GM19193 (cell line): ENCODE data around the gene ANK3.

Experiments
- POLR2A ChIP-seq: IDR thresholded peaks from 4 replicates; pipeline ENCODE4 v1.6.1; 2011; ENCODE audit not compliant: insufficient read depth, insufficient read length; ENCODE audit errors: extremely low read depth

ANK3 gene

DNA sequence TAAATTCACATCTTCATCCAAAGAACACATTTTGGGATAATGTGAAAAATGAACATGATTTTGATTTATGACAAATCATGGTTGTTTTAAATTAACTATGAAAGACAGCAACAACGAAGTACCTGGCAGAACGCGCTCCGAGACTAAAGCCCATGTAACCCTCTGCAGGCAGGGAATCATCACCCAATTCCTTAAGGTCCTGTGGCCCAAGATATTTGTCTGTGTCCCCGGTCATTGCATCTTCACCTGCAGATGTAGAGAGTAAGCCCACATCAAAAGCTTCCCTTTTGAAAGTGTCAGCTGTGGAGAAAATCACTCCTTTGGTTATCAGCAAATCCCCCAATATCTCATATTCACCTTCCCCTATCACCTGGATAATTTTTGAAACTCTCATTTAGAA lies 250.8 kb downstream of the ANK3 start:
- TF ChIP-seq POLR2A = no peak

DNA sequence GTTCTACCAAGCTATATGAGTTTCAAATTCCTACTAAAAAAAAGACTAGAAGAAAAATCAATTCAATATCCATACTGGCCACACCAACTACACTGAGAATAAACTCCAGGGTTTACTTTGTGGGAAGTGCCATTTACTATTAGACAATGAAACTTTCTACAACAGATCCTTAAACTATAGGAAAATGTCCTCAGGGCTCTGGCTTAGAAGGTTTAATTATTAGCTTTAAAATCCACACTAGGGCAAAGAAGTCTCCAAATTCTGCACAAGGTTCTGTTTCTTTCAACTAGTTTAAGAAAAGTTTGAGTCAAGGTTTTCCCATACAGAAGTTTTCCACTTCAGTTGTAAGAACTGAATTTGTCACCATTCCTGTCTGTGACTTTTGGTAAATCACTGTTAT lies 251.6 kb downstream of the ANK3 start:
- TF ChIP-seq POLR2A = no peak

DNA sequence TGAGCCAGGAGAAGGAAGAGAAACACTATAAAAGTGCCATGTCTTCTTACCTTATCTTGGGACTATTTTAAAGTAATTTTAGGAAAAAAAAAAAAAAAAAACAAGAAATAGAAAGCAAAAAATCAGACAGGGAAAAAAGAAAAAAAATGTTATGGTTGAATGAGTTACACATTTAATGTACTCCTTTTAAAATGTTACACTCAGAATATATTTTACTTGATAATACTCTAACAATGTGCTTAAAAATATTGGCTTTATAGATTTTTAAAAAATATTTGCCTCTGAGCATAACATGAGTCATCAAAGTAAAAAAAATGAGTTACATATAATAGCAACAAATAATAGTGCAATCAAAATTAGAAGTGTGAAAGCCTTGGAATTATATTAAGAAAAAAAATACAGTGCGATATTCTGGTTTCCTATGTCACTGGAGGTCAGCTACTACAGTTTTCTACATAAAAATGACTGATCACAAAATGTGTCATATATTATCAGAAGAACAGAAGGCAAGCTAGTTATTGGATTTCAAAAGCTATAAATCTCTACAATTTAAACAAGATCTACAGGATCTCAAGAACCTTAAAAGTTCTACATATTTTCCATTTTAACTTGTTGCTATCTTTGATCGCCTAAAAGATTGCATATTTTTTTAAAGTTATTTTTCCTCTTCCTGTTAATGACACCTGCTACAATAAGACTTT lies 252.2 kb downstream of the ANK3 start:
- no peak for TF ChIP-seq POLR2A

DNA sequence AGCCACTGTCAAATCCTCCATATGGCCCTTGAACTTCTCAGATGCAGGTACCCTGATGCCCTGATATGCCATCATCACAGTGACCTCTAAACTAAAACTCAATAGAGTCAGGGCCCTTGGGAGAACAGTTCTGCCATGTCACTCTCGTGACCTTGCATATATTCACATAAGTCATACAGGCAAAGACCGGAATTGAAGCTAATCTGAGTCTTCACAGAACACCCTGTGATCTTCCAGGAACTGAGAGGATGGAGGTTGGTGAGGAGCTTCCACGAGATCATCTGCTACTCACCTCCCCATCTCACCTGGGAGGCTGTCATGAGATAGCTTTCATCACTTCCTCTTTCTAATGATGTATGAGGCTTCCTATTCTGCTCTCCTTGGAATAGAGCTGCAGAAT lies 254.7 kb downstream of the ANK3 start:
- TF ChIP-seq POLR2A = no peak

DNA sequence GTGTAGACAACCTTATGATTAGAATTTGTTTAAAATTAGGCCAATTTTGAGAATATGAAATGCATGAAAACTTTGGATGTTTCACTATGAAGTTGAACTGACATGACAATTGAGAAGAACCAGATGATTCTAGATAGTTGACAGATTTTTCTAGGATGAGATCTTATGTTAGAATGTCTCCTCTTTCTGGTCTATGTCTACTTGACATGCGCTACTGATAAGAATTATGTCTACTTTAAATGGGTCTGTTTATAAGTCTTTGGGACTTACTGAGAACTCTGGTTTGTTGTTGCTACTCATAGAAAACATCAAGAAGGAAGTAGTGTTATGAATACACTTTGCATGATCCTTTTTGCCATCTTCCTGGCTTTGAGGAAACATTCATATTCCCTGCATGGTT lies 255.1 kb downstream of the ANK3 start:
- TF ChIP-seq POLR2A = no peak

DNA sequence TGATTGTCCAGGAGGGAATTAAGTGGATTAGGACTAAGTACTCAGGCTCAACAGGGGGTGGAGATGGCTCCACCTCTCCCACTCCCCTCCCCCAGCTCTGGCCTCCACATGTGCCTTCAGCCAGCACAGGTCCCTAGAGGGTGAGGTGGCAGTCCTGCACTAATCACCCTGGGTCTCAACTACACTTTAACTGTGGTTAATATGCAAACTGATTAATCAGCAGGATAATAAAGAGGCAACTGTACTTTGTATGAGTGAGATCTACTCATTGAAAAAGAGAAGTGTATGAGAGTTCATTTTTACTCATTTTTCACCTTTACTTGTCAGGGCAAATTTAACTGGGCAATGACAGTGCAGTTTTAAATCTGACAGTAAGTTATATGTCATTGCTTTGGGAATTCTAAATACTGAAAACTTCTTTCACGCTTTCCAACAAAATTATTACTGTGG lies 259.5 kb downstream of the ANK3 start:
- no peak for TF ChIP-seq POLR2A

DNA sequence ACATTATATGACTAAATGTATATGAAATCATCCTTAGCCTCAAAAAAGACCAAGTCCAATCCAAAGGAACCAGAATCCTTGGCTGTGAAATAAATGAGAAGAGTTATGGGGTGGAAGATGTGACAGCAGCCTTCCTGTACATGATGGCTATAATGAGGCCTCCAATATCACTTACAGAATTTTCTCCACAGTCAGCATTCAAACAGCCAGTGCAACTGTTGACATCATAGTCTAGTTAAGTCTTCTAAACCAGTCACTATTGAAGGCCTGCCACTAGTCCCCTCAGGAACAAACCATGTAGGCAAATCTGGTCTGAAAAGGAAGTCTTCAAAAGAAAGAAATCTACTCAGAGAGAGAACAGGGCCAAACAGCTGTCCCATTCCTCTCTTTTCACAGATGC lies 263.8 kb downstream of the ANK3 start:
- TF ChIP-seq POLR2A = no peak

DNA sequence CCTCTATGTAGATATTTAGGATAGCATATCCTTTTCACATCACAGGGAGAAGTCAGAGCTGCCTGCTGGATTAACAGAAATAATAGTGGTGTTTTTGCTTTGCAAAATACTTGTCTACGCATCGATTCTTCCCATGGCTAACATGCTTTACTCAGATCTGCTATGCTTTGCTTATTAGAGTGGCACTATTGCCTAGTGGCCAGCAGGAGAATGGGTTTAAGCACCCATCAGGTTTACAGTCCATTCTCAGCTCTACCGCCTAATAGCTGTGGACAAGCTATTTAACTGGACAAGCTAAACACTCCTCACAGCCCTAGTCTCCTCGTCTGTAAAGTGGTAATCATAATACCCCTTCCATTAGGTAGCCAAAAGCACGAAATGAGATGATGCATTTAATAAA lies 265.1 kb downstream of the ANK3 start:
- TF ChIP-seq POLR2A = no peak

DNA sequence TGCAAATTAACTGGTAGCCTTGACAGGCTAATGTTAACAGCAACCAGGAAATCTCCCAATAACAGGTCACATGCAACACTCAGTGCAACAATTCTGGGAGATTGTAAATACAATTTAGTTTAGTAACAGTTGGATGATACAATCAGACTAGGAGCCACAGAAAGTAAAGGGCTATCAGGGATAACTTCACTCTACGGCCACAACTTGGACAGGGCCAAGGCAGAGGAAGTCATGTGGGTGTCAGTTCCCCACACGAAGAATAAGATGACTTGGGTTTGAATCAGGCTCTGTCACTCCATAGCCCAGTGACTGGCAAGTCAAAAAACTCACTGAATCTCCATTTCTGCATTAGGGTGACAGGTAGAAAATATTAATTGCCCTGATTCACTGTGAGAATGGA lies 266.0 kb downstream of the ANK3 start:
- no peak for TF ChIP-seq POLR2A

DNA sequence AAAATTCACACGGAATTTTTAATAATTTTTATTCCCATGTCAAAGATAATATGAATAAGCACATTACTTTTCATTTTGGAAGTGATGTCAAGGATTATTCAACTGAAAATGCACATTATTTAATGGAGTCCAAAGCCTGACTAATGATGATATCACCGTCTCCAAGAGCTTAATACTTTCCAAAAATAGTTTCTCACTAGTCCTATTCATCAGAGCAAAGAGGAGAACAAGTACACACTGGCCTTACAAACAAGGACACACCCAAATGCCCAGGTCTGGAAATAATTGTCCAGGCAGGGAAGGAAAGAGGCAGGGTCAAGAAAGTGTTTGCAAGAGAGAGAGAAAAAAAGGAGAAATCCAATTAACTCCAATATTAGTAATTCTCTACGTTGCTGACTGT lies 266.5 kb downstream of the ANK3 start:
- TF ChIP-seq POLR2A = no peak

DNA sequence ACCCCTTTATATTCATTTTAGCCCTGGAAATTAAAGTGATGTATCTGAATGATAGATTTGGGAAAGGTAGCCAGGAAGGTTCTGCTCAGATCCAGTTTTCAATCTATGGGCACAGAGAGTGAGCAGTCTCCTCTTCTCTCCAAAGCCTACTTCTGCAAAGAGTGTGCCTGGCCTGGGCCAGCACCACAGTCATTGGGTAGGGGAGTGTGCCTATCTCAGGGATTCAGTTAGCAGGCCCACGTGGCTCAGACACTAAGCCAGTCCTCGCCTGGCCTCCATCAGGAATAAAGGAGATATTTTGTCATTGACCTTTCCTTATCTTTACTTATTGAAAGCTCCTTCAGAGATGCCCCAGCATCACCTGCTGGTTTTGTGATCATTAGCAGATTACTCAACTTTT lies 267.5 kb downstream of the ANK3 start:
- no peak for TF ChIP-seq POLR2A

DNA sequence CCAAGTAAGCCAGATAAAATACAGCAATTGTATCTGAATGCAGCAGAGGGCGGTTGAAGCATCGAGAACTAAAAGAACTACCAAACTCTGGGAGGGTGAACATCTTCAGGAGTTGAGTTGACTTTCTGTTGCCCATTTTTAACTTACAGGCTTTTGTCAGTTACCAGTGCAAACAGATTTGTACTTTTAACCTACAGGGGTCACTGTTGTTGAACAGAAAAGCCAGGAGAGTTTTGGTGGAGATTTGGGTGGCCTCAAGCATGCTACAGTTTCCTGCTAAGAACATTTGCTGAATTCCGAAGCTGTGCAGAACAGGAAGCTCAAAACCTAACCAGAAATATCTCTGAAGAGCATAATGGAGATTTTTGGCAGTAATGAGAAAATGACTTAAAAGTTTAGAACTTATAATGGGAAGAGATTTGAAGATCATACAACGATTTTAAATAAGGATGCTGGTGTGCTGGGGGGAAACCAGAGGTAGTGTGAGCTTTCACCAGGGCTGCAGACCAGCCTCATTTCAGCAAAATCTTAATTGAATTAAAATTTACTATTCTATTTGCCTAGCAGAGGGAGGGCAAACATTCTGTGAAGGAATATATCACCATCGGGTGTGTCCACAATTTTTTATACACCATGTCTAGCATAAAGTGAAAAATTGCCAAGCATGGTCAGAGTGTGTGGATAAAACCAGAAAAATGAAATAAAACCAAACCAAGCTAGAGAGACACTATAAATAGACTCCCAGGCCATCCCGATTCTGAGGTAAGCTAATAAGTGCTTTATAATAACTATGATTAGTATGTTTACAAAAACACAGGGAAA lies 274.7 kb downstream of the ANK3 start:
- no peak for TF ChIP-seq POLR2A

DNA sequence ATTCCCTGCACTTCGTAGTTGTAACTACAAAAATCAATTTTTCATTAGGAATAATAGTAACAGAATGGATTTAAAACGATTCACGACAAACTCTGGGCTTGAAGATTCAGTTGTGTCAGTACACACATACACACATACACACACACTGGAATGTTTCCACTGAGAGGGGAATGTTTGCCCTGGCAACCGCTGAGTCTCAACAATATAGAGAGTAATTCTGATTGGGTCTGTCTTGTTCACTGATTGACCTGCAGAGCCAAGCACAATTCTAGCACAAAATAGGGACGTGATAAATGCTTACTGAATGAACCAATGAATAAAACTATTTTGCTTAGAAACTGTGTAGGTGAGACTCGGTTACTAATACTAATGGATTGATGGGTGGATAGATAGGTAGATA lies 278.9 kb downstream of the ANK3 start:
- no peak for TF ChIP-seq POLR2A

DNA sequence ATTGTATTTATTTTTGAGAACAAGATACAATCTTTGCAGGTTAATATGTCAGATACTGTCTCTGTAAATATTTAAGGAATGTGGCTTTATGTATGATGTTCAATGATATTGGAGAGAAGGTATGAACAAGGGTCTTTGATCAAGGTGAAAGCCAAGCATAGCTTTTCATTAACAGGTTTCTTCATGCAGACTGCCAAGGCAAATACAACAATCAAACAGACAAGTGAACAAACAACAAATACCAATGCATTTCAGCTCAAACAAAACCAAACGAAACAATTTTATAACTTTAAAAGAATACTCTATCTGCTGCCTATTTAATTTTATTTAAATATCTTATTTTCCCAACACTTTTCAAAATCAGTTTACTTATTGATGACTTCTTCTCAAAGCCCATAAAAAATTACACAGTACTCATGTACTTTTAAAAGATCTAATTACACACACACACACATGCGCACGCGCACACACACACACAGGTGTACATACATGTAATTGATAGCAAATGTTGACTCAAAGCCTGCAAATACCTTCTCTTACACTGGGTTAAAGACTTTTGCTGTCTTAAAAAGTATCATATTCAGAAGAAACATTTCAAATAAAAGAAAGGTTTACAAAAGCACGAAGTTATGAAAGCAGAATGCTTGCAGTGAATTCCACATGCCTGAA lies 282.2 kb downstream of the ANK3 start:
- TF ChIP-seq POLR2A = no peak

DNA sequence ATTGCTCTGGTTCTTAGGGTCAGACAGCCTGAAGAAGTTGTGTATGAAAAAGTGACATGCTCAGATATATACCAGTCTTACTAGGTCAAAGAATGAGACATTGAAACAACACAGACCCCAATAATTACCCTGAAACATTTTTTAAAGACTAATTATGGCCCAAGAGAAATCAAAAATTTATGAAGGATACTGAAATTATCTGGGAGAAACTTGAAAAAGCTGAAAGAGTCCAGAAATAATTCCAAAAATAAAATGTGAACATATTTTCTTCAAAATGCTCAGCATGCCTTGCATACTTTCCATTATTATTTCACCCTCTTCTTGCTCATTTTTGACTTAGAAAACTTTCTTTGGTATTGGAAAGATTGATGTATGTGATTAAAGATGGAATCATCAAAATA lies 284.4 kb downstream of the ANK3 start:
- no peak for TF ChIP-seq POLR2A

DNA sequence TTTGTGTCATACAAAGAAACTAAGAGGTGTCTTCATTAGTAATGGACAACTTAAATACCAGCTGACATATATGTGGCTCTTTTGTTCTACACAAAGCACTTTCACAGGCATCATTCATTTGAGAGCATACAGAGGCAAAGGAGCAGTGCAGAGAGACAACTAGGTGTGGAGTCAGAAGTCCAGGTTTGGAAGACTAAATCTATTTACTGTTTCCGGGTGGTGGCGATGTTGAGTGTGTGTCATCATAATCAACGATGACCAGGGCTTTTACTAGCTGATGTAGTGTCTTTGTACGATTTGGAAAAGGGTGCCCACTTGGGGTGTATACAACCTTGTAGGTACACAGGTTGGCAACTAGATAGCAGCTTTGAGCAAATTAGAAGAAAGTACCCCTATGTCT lies 287.9 kb downstream of the ANK3 start:
- TF ChIP-seq POLR2A = no peak
